Panc1 (cell line): ENCODE measurements around the gene EHD4. TPM values are rescaled to one million over a fixed set of nuclear protein-coding genes. Genes with fewer than 3 reads are reported as not detected.

Source experiments
- ATAC-seq: fragments of 200-7000 bp; cut with Tn5 transposase; 2 replicates; pipeline ENCODE4 v1.9.1; 2020; ENCODE audit warnings: mild to moderate bottlenecking, moderate library complexity
- BruUV-seq: library from RNA; stranded (reverse); fragments of 400-500 nt; replicated peaks from 2 replicates; lab custom pipeline; 2021; lab: Mats Ljungman, UMichigan
- CTCF ChIA-PET: fragments of 300-600 bp; sonication (Branson Sonifier 250); formaldehyde crosslinking; loops from one replicate; lab custom pipeline; 2022; ENCODE audit warnings: antibody characterized with exemption; lab: Charles Lee
- POLR2A ChIA-PET: fragments of 300-600 bp; sonication (Branson Sonifier 250); formaldehyde crosslinking; loops from one replicate; lab custom pipeline; 2022; ENCODE audit warnings: antibody characterized with exemption; lab: Charles Lee
- DNase-seq: peaks from one replicate; pipeline ENCODE4 v3.0.0-alpha.2; 2010; ENCODE audit warnings: low read depth, low spot score
- H3K27ac ChIP-seq: 2 replicates; pipeline ENCODE4 v1.5.1; 2011; ENCODE audit warnings: mild to moderate bottlenecking, low read length, inconsistent platforms
- H3K27me3 ChIP-seq: fragments of 200-500 bp; sonication (Bioruptor generic); 2 replicates; pipeline ENCODE4 v1.6.0; 2014; ENCODE audit warnings: low read length, inconsistent platforms; ENCODE audit not compliant: control insufficient read depth, insufficient read depth
- H3K36me3 ChIP-seq: fragments of 200-500 bp; sonication (Bioruptor generic); 2 replicates; pipeline ENCODE4 v1.5.1; 2014; ENCODE audit warnings: inconsistent platforms, mild to moderate bottlenecking, low read length, moderate library complexity; ENCODE audit not compliant: control insufficient read depth, insufficient read depth
- H3K4me1 ChIP-seq: 2 replicates; pipeline ENCODE4 v1.5.1; 2011; ENCODE audit warnings: inconsistent platforms, mild to moderate bottlenecking, low read length, moderate library complexity; ENCODE audit not compliant: control insufficient read depth, insufficient read depth
- H3K4me3 ChIP-seq, 2 experiments: 2 replicates each; pipeline ENCODE4 v1.5.1; 2011 to 2012; ENCODE audit warnings: low read depth in 2 of 2, low read length in 2 of 2, mild to moderate bottlenecking in 2 of 2, inconsistent platforms in 1 of 2, moderate library complexity in 1 of 2
- H3K9me3 ChIP-seq: fragments of 200-500 bp; sonication (Bioruptor generic); 2 replicates; pipeline ENCODE4 v1.5.1; 2014; ENCODE audit warnings: low read depth, mild to moderate bottlenecking, inconsistent platforms, low read length, moderate library complexity; ENCODE audit not compliant: control insufficient read depth, insufficient read depth
- CTCF ChIP-seq: fragments of 450-650 bp; IDR thresholded peaks from 2 replicates; pipeline ENCODE4 v1.5.1; 2017; ENCODE audit warnings: mild to moderate bottlenecking
- POLR2AphosphoS5 ChIP-seq: IDR thresholded peaks from 2 replicates; pipeline ENCODE4 v1.6.1; 2012; ENCODE audit warnings: mild to moderate bottlenecking, low read depth, low read length, moderate library complexity
- SIN3A ChIP-seq: IDR thresholded peaks from 2 replicates; pipeline ENCODE4 v1.6.1; 2012; ENCODE audit warnings: low read depth, mild to moderate bottlenecking, low read length, moderate library complexity, borderline replicate concordance; ENCODE audit not compliant: insufficient read depth
- TCF7L2 ChIP-seq: IDR thresholded peaks from 2 replicates; pipeline ENCODE4 v1.6.1; 2011; ENCODE audit warnings: mild to moderate bottlenecking, low read depth, low read length, inconsistent platforms
- in situ Hi-C: cut with HindIII; loops from 2 replicates; pipeline ENCODE4 v1.10.0; 2016; ENCODE audit warnings: low sequenced_read_pairs, low pct_unique_long_range_greater_than_20kb
- intact Hi-C: fragments of 100-400 bp; cut with micrococcal nuclease; formaldehyde crosslinking; loops from one replicate; pipeline ENCODE4 v1.10.0; 2022; ENCODE audit not compliant: unreplicated experiment
- total RNA-seq: library from RNA; stranded (reverse); gene quantifications from one replicate; pipeline ENCODE4 v1.2.1, GENCODE V29; 2021; ENCODE audit not compliant: unreplicated experiment
- TF ChIP-seq, protein P1 (sequence below), 2 experiments: IDR thresholded peaks; 2 replicates each; pipeline ENCODE4 v1.6.1; 2011 to 2012; ENCODE audit warnings: low read depth in 2 of 2, control low read depth in 1 of 2, low read length in 1 of 2, mild to moderate bottlenecking in 1 of 2, moderate library complexity in 1 of 2; ENCODE audit not compliant: insufficient read depth in 1 of 2

The EHD4 gene
- total RNA-seq, 1 experiment from 2014 or later, result 43.2 TPM

DNA sequence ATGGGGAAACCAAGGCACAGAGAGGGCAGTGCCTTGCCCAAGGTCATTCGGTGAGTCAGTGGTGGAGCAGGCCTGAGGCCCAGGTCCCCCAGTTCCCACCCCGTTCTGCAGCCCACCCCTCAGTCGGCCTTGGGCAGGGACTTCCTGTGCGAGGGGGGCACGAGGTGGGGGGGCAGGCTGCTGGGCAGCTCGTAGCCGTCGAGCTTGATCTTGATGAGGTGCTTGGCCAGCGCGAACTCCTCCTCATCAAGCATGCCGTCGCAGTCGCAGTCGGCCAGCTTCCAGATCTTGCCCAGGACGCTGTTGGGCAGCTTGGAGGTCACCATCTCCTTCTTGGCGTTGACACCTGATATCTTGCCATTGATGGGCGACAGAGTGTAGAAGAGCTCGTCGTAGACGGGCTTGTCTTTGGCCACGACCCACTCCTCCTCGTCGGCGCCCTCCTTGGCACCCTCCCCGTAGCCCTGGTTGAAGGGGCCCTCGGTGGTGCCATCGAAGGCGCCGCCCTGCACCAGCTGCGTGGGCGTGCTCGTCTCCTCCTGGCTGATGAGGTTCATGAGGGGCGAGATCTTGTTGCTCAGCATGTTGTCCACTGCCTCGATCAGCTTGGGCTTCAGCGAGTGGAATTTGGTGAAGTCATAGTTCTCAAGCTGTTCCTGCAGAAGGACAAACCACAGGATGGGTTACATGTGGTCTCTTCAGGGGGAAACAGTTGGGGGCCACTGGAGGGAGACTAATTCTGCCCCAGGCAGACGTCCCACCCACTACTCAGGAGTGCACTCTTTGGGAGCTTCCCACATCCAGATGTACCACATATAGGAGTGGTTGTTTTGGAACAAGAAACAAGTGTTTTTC is 71.6 kb downstream of the EHD4 start:
- in situ Hi-C loops, result no loop called here
- intact Hi-C loops, result no loop called here
- Histone ChIP-seq H3K27me3 (no peaks in the 10 kb centered on the region), H3K36me3 (peaks cover 7% of the 10 kb centered on the region), H3K4me3 (no peak overlapping the region), H3K27ac (no peak overlapping the region), H3K9me3 (no peaks in the 10 kb centered on the region), H3K4me1 (0 out of 2 replicates have a peak, but pooled peaks cover 2% of the 10 kb centered on the region)
- ChIA-PET POLR2A (no interaction called here), CTCF (no interaction called here)
- ATAC-seq, result no peak
- BruUV-seq, result no TSS peak
- no peak for DNase-seq
- TF ChIP-seq POLR2AphosphoS5 (no peak), CTCF (no peak), SIN3A (no peak), TCF7L2 (no peak)
- TF ChIP-seq, protein P1, sequence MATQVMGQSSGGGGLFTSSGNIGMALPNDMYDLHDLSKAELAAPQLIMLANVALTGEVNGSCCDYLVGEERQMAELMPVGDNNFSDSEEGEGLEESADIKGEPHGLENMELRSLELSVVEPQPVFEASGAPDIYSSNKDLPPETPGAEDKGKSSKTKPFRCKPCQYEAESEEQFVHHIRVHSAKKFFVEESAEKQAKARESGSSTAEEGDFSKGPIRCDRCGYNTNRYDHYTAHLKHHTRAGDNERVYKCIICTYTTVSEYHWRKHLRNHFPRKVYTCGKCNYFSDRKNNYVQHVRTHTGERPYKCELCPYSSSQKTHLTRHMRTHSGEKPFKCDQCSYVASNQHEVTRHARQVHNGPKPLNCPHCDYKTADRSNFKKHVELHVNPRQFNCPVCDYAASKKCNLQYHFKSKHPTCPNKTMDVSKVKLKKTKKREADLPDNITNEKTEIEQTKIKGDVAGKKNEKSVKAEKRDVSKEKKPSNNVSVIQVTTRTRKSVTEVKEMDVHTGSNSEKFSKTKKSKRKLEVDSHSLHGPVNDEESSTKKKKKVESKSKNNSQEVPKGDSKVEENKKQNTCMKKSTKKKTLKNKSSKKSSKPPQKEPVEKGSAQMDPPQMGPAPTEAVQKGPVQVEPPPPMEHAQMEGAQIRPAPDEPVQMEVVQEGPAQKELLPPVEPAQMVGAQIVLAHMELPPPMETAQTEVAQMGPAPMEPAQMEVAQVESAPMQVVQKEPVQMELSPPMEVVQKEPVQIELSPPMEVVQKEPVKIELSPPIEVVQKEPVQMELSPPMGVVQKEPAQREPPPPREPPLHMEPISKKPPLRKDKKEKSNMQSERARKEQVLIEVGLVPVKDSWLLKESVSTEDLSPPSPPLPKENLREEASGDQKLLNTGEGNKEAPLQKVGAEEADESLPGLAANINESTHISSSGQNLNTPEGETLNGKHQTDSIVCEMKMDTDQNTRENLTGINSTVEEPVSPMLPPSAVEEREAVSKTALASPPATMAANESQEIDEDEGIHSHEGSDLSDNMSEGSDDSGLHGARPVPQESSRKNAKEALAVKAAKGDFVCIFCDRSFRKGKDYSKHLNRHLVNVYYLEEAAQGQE (IDR thresholded peaks at IDR 0.05; ENCODE audit: insufficient read depth in 1 of 2, low read depth in 2 of 2, low read length in 1 of 2), result no peak

GRCh38 chr15:41899854-41900442 is 72.4 kb downstream of the EHD4 start:
- CTCF ChIA-PET, result interaction anchor here (0.6 kb wide), 1 partner anchor 315 kb away, joined by 3 read pairs; no protein-coding TSS in a partner anchor
- no peak for ATAC-seq

More at GRCh38 chr15:41899854-41900442, 72.4 kb downstream of the EHD4 start:
- H3K4me3 ChIP-seq, result no peak overlapping the region
- intact Hi-C loops, result no loop called here
- peaks cover 7% of the 10 kb centered on the region for H3K36me3 ChIP-seq
- H3K9me3 ChIP-seq, result no peaks in the 10 kb centered on the region
- no peak for DNase-seq
- TF ChIP-seq, protein P1 (IDR thresholded peaks at IDR 0.05; ENCODE audit: insufficient read depth in 1 of 2, low read depth in 2 of 2, low read length in 1 of 2), result no peak
- no peak for TF ChIP-seq SIN3A
- no peak for TF ChIP-seq POLR2AphosphoS5
- TF ChIP-seq CTCF, result no peak
- no peak for TF ChIP-seq TCF7L2
- TSS peak; percentile 65 for BruUV-seq
- in situ Hi-C loops, result no loop called here
- POLR2A ChIA-PET, result no interaction called here
- H3K27me3 ChIP-seq, result no peaks in the 10 kb centered on the region
- H3K27ac ChIP-seq, result no peak overlapping the region
- peaks cover 7% of the 10 kb centered on the region for H3K4me1 ChIP-seq
